GM21737 (cell line): ENCODE measurements around the gene FBXL20.
"Not testable (repeated sequence)": the region's sequence is repeated elsewhere in the genome, so short reads cannot be mapped to it uniquely, and the experiment has no call there.

Source experiments
- ATAC-seq: cut with Tn5 transposase; IDR thresholded peaks from one replicate; pipeline ENCODE4 v1.9.1; 2021; ENCODE audit warnings: mild to moderate bottlenecking, moderate library complexity; ENCODE audit not compliant: unreplicated experiment

Gene FBXL20, protein sequence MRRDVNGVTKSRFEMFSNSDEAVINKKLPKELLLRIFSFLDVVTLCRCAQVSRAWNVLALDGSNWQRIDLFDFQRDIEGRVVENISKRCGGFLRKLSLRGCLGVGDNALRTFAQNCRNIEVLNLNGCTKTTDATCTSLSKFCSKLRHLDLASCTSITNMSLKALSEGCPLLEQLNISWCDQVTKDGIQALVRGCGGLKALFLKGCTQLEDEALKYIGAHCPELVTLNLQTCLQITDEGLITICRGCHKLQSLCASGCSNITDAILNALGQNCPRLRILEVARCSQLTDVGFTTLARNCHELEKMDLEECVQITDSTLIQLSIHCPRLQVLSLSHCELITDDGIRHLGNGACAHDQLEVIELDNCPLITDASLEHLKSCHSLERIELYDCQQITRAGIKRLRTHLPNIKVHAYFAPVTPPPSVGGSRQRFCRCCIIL

DNA sequence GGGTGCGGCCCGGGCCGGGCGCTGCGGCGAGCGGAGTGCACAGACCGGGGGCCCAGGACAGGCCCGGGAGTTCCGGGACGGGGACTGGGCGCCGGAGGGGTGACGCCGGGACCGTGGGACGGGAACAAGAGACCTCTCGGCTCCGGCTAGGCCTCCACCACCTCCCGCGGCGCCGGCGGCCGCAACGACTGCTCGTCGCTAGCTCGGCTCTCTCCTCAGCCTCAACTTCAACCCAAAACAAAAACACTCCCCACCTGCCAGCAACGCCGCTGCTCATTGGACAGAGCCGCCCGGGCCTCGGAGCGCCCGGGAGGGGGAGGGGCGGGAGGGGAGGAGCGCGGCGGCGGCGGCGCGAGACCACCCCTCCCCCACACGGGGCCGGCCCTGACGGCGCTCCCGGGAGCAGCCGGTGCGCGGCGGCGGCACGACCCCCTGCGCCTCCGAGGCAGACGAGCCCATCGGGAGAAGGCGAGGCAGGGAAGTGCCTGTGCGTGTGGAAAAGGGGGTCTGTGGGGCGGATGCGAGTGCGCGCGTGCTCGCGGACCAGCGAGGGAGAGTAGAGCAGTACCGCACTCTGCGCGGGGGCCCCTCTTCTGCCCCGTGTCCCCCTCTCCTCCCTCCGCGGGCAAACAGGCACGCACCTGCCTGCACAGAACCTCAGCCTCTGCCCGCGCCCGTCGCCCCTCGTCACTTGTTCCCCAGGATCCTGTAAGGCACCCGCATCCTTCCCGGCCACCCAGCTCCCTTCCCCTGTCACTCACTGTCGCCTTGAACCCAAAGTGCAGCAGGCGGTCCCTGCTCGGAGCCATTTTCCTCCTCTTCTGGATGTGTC lies at the start of gene FBXL20:
FBXL20 (minus strand) TSS at position 215 of the 832 bp plus-strand sequence. CDS start 224 bp downstream, outside the sequence.
- ATAC-seq: peak; percentile 74

DNA sequence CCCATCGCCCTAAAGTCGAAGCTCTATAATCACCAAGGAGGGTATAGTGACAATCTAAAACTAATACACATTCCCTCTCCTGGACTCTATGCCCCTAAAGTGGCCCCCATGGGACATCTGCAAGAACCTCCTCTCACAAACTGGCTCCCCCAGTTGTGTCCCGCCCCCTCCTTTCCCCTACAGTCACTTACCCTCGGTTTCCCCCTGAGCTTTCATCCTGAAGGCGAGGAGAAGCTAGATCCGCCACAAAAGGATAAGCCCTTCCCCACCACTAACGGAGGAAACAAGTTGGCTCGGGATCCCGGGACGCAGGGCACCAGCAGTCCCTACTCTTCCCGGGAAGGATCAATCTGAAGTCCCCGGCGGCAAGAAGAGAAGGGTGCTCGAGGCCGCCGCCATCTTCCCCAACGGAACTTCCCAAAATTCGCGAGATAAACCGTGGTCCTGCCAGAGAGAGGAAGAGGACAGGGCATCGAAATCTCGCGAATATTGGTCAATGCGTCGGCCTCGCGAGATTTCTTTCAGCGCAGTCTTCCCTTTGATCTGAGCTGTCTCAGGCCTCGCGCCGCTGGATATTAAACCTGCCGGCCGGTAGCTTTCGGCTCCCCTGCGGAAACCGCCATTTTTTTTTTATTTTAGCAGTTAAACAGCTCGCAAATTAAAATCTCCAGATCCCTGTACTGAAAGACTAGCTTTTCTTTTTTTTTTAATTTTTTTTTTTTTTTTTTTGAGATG lies 49.6 kb upstream of the FBXL20 start, which contains the start of gene MED1:
MED1 (minus strand) TSS at position 417 of the 735 bp plus-strand sequence; CDS start at position 216, 201 bp downstream.
- ATAC-seq: peak; percentile 89

DNA sequence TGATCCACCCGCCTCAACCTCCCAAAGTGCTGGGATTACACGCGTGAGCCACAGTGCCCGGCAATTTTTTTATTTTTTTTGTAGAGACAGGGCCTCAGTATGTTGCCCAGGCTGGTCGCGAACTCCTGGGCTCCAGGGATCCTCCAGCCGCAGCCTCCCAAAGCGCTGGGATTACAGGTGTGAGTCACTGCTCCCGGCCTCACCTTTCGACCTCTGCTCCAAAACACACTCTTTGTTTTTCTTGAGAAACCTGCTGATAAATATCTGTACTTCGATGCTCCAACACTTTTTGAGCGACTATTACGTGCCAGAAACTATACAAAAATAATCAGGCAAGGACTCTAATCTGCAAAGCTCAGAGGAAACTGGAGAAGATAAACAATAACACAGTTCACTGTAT lies 48.6 kb upstream of the FBXL20 start:
- no peak for ATAC-seq

DNA sequence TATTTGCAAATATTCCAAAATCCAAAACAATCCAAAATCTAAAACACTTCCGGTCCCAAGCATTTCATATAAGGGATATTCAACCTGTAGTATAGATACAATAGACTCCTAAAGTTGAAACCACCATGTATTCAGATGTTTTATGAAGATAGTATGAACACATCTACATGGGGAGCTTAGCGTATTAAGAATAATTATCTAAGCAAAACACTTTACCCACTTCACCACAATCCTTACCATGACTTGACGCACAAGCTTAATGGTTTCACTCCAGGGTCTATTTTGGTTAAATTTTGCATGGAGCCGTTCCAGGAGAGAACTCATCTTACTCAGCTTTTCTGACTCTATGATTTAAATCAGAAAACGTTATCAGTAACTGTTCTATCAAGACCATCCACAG lies 46.1 kb upstream of the FBXL20 start:
- no peak for ATAC-seq

DNA sequence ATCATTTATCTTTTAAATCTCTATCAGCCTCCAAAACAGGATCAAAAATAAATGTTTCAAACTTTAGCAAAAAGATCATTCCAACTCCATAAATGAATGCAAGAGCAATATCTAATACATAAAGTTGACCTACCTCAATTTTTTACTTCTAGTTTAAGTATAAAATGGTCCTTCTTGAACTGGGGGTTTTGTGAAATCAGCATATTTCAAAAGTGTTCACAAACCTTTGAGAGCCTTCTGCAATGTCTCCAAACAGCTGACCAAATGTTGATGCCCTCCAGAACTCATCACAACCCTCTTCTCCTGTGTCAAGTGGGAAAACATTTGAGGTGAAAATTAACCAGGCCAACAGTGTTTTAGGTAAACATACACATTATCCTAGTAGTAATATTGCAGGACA lies 41.9 kb upstream of the FBXL20 start:
- no peak for ATAC-seq

DNA sequence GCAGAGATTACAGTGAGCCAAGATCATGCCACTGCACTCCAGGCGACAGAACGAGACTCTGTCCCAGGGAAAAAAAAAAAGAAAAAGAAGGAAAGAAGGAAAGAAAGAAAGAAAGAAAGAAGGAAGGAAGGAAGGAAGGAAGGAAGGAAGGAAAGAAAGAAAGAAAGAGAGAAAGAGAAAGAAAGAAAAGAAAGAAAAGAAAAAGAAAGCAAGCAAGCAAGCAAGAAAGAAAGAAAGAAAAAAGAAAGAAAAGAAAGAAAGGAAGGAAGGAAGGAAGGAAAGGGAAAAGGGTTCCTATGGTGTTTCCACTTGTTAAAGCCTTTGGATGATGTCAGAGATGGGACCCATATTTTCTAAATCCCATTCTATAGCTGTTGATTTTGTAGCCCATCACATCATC lies 38.4 kb upstream of the FBXL20 start:
- ATAC-seq: not testable (repeated sequence)

DNA sequence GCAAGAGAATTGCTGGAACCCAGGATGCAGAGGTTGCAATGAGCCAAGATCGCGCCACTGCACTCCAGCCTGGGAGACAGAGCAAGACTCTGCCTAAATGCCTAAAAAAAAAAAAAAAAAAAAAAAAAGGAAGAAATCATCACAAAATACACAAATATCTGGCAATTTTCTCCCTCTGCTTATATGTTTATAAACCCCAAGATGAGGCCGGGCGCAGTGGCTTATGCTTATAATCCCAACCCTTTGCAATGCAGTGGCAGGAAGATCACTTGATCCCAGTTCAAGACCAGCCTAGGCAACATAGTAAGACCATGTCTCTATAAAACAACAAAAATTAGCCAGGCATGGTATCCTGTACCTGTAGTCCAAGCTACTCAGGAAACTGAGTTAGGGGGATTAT lies 28.2 kb upstream of the FBXL20 start:
- no peak for ATAC-seq

DNA sequence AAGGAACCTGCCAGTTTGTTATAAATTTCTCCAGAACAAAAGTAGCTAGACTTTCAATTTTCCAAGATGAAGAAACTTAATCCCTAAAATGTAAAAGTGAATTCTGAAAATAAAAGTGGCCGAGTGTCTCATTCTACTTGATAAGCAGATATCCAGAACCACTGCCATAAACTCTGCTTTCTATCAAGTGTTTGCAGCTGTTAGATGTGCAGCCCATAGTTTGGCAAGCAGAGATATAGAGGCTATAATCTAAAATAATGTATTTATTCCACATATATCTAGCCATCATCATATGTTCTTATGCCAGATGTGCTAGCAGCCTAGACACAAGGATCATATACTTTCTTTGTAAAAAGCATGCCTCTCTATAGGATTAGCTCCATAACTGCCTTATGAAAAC lies 14.7 kb upstream of the FBXL20 start:
- no peak for ATAC-seq

DNA sequence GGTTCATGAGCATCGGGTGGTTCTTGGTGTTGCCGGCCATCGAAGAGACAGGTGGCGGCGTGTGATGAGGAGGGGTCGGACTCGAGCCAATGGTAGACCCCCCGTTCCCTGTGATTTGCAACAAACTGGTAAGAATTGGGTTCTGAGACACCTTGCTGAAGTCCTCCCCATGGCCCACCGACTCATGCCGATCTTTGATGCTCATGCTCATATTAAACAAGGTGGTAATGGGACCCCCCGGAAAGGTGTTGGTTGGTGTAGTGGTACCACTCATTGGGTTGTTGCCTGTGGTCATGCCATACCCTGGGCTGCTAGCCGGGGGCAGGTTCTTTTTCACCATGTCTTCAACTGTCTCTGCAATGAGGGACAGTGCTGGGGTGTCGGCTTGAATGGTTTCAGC lies 8.9 kb upstream of the FBXL20 start:
- ATAC-seq: no peak

DNA sequence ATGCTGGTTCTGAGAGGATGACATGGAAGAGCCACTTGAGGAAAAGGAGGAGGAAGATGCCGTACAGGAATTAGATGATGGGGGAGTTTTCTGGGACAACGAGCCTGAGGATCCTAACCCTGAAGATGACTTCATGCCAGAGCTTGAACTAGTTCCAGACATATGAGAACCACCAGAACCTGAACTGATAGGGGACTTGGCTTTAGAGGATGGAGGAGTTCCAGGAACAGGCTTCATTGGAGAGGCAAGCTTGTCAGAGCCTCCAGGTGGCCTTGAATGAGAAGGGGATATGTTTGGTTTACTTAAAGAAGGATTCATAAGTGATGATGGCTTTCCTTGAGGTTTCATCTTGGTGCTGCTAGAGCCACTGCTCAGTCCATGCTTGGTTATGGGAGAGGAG lies 6.9 kb upstream of the FBXL20 start:
- no peak for ATAC-seq

DNA sequence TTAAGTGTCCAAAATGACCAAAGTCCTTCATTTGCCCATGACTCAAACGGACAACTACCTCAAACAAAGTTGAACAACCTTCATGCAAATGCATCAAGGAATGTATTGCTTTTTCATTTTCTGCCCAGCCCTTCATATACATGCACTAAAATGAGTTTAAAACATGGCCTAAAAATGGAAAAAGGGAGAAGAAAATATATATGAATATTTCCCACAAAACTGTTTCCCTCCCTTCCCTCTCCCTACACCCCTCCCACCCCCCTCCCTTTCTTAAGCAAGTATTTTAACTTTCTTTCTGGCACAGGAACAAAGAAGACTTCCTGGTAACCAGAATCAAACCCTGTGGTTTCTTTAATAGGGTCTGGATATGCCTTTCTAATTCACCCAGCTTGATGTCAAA lies 5.5 kb upstream of the FBXL20 start:
- ATAC-seq: no peak

DNA sequence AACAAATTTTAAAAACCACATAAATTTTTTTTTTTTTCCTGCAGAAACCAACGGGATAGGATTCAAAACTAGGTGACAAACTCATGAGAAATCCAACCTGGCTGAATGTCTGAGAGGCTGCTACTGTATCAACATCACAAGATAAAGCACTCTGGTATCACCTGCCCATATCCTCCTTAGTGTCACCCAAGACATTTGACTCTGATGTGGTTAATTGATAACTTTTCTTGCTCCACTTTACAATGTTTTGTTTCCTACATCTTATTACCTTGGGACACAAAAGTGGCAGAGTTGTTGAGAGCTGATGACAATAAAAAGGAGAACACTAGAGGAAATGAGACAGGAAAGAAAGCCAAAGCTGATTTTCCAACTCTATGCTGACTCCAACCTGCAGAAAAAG lies 4.0 kb upstream of the FBXL20 start:
- no peak for ATAC-seq

DNA sequence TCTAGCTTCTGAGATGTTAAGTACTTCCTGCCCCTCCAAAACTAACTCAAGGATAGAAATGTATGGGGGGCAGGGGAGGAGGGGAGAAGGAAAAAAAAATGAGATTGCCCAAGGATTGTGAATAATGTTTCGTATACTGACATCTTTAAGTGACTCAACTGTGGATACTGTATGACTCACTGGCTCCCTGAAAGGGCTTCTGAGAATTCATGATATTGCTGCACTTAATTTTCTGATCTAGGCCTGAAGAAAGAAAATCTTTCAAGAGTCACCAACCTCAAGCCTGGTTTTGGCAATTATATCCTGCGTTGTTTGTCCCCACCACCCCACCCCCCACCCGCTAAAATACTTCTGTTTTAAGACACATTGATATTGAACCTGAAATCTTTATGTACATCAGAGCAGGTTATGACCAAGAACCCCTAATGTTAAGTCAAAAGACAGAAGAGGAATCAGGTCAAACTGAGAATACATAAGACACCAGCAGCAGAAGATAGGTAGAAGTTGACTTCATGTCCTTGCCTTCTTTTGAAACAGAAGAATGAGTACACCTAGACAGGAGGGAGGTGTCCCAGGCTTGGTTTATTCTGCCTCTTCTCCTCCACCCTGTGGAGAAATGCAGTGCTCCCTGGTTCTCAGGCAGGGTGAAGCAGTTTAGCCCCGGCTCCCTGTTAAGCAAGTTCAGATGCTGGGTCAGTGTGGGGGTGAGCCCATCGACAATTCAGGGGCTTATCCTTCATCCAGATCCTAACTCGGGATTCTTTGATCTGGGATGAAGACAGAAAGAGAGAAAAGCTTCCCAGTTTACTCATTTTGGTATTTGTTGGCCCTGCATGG lies 3.3 kb upstream of the FBXL20 start:
- ATAC-seq: no peak

DNA sequence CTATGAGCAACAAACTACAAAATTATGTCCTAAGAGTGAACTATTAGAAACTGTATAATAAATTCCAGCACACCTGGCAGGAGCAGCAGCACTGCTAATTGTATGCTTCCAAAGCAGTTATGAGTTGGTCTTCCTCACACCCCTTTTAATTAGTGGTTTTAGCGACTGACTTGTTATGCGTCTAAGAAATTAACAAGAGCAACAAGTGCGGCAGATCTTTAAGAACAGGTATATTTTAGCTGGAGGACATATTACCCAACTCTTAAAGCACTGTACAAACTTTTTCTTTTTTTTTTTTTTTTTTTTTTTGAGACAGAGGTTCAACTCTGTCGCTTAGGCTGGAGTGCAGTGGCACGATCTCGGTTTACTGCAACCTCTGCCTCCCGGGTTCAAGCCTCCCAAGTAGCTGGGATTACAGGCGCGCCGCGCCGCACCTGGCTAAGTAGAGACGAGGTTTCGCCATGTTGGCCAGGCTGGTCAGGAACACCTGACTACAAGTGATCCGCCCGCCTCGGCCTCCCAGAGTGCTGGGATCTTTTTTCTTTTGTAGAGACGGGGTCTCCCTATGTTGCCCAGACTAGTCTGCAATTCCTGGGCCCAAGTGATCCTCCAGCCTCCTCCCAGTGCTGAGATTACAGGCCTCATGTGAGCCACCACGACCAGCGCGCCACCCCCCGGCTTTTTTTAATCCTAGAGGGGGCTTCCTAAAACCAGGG lies 1.6 kb upstream of the FBXL20 start:
- no peak for ATAC-seq

DNA sequence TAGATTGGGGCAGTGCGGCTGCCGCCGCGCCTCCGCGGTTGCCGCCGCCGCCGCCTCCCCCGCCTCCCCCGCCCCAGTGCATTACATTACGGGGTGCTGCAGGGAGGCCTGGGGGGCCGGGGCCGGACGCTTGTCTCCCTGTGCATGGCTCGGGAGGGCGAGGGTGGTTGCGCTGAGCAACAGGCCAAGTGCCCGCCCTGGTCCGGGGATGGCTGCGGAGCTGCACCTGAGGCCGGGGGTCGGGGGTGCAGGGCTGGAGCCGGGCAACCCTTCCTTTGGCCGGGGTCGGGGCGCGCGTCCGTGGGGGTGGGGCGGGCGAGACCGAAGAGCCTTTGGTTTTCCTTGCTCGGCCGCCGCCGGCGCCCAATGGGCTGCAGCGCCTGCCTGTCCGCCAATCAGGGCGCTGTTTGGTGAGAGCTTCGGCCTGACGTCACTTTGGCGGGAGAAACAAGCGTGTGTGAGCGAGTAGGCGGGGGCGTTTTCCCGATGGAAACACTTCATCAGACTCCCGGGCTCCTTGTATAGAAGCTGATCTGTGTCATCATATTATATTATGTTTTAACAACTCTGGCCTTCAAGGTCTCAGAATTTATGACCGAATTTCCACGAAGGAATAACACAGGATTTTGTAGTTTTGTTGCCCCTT lies 941 bp upstream of the FBXL20 start:
- peak; percentile 52 for ATAC-seq

DNA sequence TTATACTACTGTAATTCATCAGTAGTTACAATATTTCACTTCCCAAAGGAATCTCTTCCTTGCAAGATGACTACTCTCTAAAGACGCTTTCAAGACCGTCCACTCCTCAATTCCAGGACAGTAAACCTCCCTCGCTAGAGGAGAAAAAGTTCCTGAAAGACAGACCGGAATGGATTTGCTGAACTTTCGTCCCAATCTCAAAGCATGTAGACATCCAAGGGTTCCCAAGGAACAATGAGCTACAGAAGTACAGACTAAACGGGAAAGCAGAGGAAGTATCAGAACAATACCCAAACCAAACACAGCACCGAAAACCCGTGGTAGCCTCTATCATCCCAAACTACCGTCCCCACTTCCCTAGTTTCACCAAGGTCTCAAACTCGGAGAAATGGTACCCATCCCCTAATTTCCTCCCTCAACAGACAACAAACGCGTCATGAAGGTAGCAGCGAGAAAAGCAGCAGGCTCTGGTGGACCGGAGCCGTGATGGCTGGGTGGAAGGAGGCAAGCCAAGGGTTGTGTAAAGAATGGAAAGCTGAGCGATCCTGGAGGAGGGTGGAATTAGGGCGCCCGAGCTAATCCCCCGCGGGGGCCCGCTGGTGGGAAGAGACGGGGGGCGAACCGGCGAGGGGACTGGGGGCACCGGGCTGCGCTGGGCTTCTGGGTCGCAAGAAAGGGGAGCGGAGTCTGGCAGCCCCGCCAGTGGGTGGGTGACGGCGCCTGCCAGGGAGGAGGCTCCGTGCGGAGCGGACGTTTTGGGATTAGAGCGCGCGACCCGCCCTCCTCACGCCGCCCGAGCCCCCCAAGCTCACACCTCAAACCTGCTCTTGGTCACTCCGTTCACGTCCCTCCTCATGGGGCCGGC lies 647 bp downstream of the FBXL20 start:
- no peak for ATAC-seq

DNA sequence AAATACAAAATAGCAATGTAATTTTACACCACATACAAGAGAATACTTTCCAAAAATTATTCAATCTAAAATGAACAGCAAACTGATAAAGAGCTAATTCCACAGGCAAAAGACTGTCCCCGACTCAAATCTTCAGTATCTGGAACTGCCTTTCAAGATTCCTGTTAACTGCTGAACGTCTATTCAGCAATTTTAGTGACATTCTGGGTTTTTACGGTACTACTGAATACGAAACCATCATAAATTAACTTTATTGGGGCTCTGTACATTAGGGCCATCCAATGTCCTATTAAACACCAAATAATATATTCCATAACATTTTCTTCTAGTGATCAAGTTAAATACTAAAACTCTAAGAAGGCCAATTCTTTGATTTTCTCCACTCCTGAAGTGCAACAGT lies 1.6 kb downstream of the FBXL20 start:
- no peak for ATAC-seq

DNA sequence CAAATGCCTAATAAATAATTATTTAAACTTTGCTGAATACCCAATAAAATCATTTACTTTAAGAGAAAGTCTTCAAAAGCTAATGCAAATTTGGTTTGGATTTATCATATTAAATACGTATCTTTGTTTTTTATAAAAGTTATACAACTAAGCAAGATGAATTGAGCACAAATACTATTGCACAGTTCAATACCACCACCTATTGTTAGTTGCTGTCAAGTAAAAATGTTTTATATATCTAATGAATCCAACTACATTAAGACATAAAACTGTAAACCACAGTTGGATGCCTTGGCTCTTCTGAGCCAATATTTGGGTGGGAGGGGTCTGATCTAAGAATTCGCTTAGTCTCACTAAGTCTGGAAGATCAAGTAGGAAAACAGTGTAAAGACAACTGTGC lies 7.7 kb downstream of the FBXL20 start:
- no peak for ATAC-seq
